Suprapubic skin (tissue), 4 donors: ENCODE measurements around the gene CENPK. TPM values are rescaled to one million over a fixed set of nuclear protein-coding genes. Genes with fewer than 3 reads are reported as not detected.

ENCODE experiments used
- DNase-seq, 2 donors: peaks; one replicate each; pipeline ENCODE4 v3.0.0-alpha.2; 2019; ENCODE audit warnings: low spot score in 2 of 2
- H3K27ac ChIP-seq: fragments of 200-600 bp; sonication (generic); one replicate; pipeline ENCODE4 v1.5.1; 2019
- H3K27me3 ChIP-seq: fragments of 200-600 bp; sonication (generic); one replicate; pipeline ENCODE4 v1.5.1; 2019
- H3K36me3 ChIP-seq: fragments of 200-600 bp; sonication (generic); one replicate; pipeline ENCODE4 v1.5.1; 2019
- H3K4me1 ChIP-seq: fragments of 200-600 bp; sonication (generic); one replicate; pipeline ENCODE4 v1.5.1; 2019
- H3K4me3 ChIP-seq: fragments of 200-600 bp; sonication (generic); one replicate; pipeline ENCODE4 v1.5.1; 2019; ENCODE audit warnings: mild to moderate bottlenecking
- H3K9me3 ChIP-seq: fragments of 200-600 bp; sonication (generic); one replicate; pipeline ENCODE4 v1.5.1; 2019
- EP300 ChIP-seq: sonication (generic); formaldehyde crosslinking; IDR thresholded peaks from one replicate; pipeline ENCODE4 v1.6.1; 2017; ENCODE audit warnings: antibody characterized with exemption
- POLR2A ChIP-seq, 2 donors: fragments of 450-650 bp; IDR thresholded peaks; one replicate each; pipeline ENCODE4 v1.6.1; 2017; ENCODE audit warnings: antibody characterized with exemption in 2 of 2, mild to moderate bottlenecking in 2 of 2, moderate library complexity in 2 of 2
- POLR2AphosphoS5 ChIP-seq, 3 donors: sonication (generic); formaldehyde crosslinking; IDR thresholded peaks; one replicate each; pipeline ENCODE4 v1.6.1; 2017; ENCODE audit warnings: antibody characterized with exemption in 3 of 3
- WGBS: methylation state at CpG from one replicate; pipeline ENCODE4 v1.1.5; 2018; 5-methylcytosine and 5-hydroxymethylcytosine counted together
- total RNA-seq, 4 donors: library from RNA; depleted of rRNA; stranded (reverse); fragments of >200 nt; gene quantifications; one replicate each; pipeline ENCODE4 v1.1.0, GENCODE V29; 2016
- TF ChIP-seq, protein P1 (sequence below), 2 donors: fragments of 200-600 bp in 1 of 2; fragments of 450-650 bp in 1 of 2; sonication (generic) in 1 of 2; IDR thresholded peaks; one replicate each; pipeline ENCODE4 v1.5.1; 2016 to 2019; ENCODE audit warnings: antibody characterized with exemption in 2 of 2, mild to moderate bottlenecking in 1 of 2, moderate library complexity in 1 of 2

Gene CENPK
- total RNA-seq, 4 donors from 2014 or later = 1.2 to 7.9 (median 1.7) TPM

DNA sequence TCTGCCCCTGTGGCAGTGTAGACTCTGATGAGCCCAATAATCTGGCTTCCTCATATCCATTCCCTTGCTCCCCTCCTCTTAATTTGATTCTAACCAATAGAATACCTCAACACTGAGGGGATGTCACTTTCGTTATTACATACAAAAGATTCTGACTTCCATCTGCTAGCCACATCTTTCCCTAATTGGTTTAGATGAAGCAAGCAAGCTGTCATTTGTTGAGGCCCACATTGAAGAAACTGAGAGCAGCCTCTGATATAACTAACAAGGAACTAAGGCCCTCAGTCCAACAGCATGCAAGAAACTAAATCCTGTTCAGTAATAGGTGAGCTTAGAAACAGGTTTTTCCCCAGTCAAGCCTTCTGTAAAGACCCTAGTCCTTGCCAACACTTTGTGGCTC, 87.1 kb downstream of the CENPK start:
- 88% methylated on average over 1 of the region's 1 CpG for whole genome bisulfite sequencing
- H3K36me3 ChIP-seq = no peaks in the 10 kb centered on the region
- H3K9me3 ChIP-seq = no peaks in the 10 kb centered on the region
- H3K4me3 ChIP-seq = no peak overlapping the region
- no peak overlapping the region for H3K27ac ChIP-seq
- no peak for DNase-seq
- no peaks in the 10 kb centered on the region for H3K27me3 ChIP-seq
- TF ChIP-seq POLR2A (IDR thresholded peaks at IDR 0.05) = no peak
- peaks cover 13% of the 10 kb centered on the region for H3K4me1 ChIP-seq

- TF ChIP-seq POLR2AphosphoS5 (IDR thresholded peaks at IDR 0.05) = no peak
- TF ChIP-seq, protein P1, sequence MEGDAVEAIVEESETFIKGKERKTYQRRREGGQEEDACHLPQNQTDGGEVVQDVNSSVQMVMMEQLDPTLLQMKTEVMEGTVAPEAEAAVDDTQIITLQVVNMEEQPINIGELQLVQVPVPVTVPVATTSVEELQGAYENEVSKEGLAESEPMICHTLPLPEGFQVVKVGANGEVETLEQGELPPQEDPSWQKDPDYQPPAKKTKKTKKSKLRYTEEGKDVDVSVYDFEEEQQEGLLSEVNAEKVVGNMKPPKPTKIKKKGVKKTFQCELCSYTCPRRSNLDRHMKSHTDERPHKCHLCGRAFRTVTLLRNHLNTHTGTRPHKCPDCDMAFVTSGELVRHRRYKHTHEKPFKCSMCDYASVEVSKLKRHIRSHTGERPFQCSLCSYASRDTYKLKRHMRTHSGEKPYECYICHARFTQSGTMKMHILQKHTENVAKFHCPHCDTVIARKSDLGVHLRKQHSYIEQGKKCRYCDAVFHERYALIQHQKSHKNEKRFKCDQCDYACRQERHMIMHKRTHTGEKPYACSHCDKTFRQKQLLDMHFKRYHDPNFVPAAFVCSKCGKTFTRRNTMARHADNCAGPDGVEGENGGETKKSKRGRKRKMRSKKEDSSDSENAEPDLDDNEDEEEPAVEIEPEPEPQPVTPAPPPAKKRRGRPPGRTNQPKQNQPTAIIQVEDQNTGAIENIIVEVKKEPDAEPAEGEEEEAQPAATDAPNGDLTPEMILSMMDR (IDR thresholded peaks at IDR 0.05) = no peak
- DNase-seq = no peak
- Histone ChIP-seq H3K27me3 (no peaks in the 10 kb centered on the region), H3K9me3 (no peaks in the 10 kb centered on the region), H3K36me3 (no peaks in the 10 kb centered on the region), H3K4me3 (no peak overlapping the region), H3K27ac (no peak overlapping the region), H3K4me1 (peaks cover 8% of the 10 kb centered on the region)
- 90% methylated on average over 4 of the region's 4 CpGs for WGBS
Observed at GRCh38 chr5:65475336-65475735, 87.6 kb downstream of the CENPK start.

GRCh38 chr5:65474130-65474711, 88.7 kb downstream of the CENPK start:
- TF ChIP-seq EP300 (no peak), POLR2AphosphoS5 (IDR thresholded peaks at IDR 0.05) (no peak), POLR2A (IDR thresholded peaks at IDR 0.05) (no peak)
- TF ChIP-seq, protein P1 (IDR thresholded peaks at IDR 0.05) = no peak
- H3K4me1 ChIP-seq = no peaks in the 10 kb centered on the region
- no peaks in the 10 kb centered on the region for H3K9me3 ChIP-seq
- H3K4me3 ChIP-seq = no peak overlapping the region
- no peaks in the 10 kb centered on the region for H3K27me3 ChIP-seq
- H3K27ac ChIP-seq = no peak overlapping the region
- H3K36me3 ChIP-seq = no peaks in the 10 kb centered on the region
- DNase-seq = no peak
- WGBS = 75% methylated on average over 3 of the region's 3 CpGs

DNA sequence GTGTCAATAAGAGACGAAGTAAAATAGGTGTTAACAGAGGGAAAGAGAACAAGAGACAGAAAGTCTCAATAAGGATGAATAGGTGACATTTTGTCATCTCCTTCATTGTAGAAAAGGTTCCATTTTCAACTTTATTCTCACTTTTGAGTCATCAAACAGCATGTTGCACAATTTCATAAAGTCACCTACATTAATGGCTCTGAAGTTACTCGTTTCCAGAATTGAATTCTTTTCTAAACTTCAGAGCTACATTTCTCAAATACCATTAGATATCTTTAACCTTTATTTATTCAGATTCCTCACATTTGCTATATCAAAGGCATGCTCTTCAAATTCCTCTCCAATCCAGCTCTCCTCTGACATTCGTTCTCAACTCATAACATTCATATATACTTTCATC, 94.3 kb downstream of the CENPK start:
- TF ChIP-seq POLR2AphosphoS5 (IDR thresholded peaks at IDR 0.05) (no peak), POLR2A (IDR thresholded peaks at IDR 0.05) (no peak), EP300 (no peak)
- TF ChIP-seq, protein P1 (IDR thresholded peaks at IDR 0.05) = no peak
- Histone ChIP-seq H3K36me3 (no peaks in the 10 kb centered on the region), H3K4me3 (no peak overlapping the region), H3K9me3 (no peaks in the 10 kb centered on the region), H3K27ac (no peak overlapping the region), H3K27me3 (no peaks in the 10 kb centered on the region), H3K4me1 (no peaks in the 10 kb centered on the region)
- no peak for DNase-seq
- WGBS = 80% methylated on average over 3 of the region's 3 CpGs

Other genes starting within 250 kb of the CENPK start
- gene ADAMTS6, start 81.2 kb downstream of the CENPK start, total RNA-seq = 1 to 10 TPM in 3 of 4 donors, under 1 TPM in 1; 0.34 to 2.8 (median 2.0) TPM
- 100 to 1,000 TPM in 1 of 4 donors, 10 to 100 TPM in 3; 27.0 to 114 (median 40.1) TPM for gene PPWD1, start 128 bp upstream of the CENPK start, total RNA-seq
- gene TRIM23, start 61.2 kb upstream of the CENPK start, total RNA-seq = 10 to 100 TPM in 2 of 4 donors, 1 to 10 TPM in 2; 6.7 to 13.5 (median 9.3) TPM
- 1 to 10 TPM; 4.0 to 6.2 (median 4.7) TPM for gene SHLD3, start 61.9 kb upstream of the CENPK start, total RNA-seq
- gene TRAPPC13, start 61.9 kb upstream of the CENPK start, total RNA-seq = 10 to 100 TPM in 3 of 4 donors, 1 to 10 TPM in 1; 7.8 to 18.4 (median 14.4) TPM
- gene SGTB, start 158.9 kb upstream of the CENPK start, total RNA-seq = 1 to 10 TPM; 3.8 to 6.3 (median 5.3) TPM
- gene NLN, start 159.0 kb upstream of the CENPK start, total RNA-seq = 10 to 100 TPM in 3 of 4 donors, 1 to 10 TPM in 1; 6.4 to 17.9 (median 14.0) TPM